Fibroblast of lung (primary cell): Measurements from ENCODE around the gene CCNJL.

Experiments used
- CTCF ChIP-seq, 2 donors: IDR thresholded peaks in 1 of 2; conservative IDR thresholded peaks in 1 of 2; 1 replicate in 1 of 2; 2 replicates in 1 of 2; pipeline ENCODE4 v1.5.1; 2011 to 2012; ENCODE audit warnings: low read length in 2 of 2, control low read depth in 1 of 2, inconsistent platforms in 1 of 2, low read depth in 1 of 2, mild to moderate bottlenecking in 1 of 2
- EZH2 ChIP-seq: IDR thresholded peaks from 2 replicates; pipeline ENCODE4 v1.5.1; 2012; ENCODE audit warnings: low read length, control low read depth, mild to moderate bottlenecking; ENCODE audit errors: missing control alignments

- no peak for TF ChIP-seq CTCF (conservative IDR thresholded peaks at IDR 0.05 in 1 of 2, IDR thresholded peaks at IDR 0.05 in 1 of 2; ENCODE audit: low read depth in 1 of 2, low read length in 2 of 2)
- TF ChIP-seq EZH2, result no peak
Observed at GRCh38 chr5:160354666-160355065, 42.3 kb upstream of the CCNJL start.
